Activated T-helper 2 cell treated with anti-CD3 and anti-CD28 coated beads, Interferon-gamma antibody, Interleukin-2, Interleukin-4, amounts not matched to agents 10 μg/mL and 5 μg/mL and 100 μg/mL, durations not matched to agents 14 hours and 24 hours and 36 hours (primary cell): ENCODE results near the gene CAMK2B. TPM values are rescaled to one million over a fixed set of nuclear protein-coding genes. Genes with fewer than 3 reads are reported as not detected.

Experiments used
- DNase-seq: peaks from one replicate; pipeline ENCODE4 v3.0.0; 2021; ENCODE audit warnings: low spot score
- H3K27ac Mint-ChIP-seq: one replicate; pipeline ENCODE4 v1.8.0; 2021; ENCODE audit warnings: mixed read lengths
- H3K27me3 Mint-ChIP-seq: one replicate; pipeline ENCODE4 v1.8.0; 2021; ENCODE audit warnings: low read depth, mixed read lengths
- H3K36me3 Mint-ChIP-seq: one replicate; pipeline ENCODE4 v1.8.0; 2021; ENCODE audit warnings: low read depth, mixed read lengths
- H3K4me1 Mint-ChIP-seq: one replicate; pipeline ENCODE4 v1.8.0; 2021; ENCODE audit warnings: low read depth, mixed read lengths
- H3K4me3 Mint-ChIP-seq: one replicate; pipeline ENCODE4 v1.8.0; 2021; ENCODE audit warnings: low read depth, mild to moderate bottlenecking, moderate library complexity, mixed read lengths
- H3K9me3 Mint-ChIP-seq: one replicate; pipeline ENCODE4 v1.8.0; 2021; ENCODE audit warnings: mixed read lengths
- intact Hi-C: fragments of 100-400 bp; cut with micrococcal nuclease; formaldehyde crosslinking; loops from one replicate; pipeline ENCODE4 v1.15.1; 2023
- total RNA-seq: library from RNA; stranded (reverse); gene quantifications from 2 replicates; pipeline ENCODE4 v1.2.3, GENCODE V29; 2022

The CAMK2B gene
- total RNA-seq, 1 donor from 2014 or later: 1.9 TPM

- intact Hi-C loops: no loop called here
- Mint-ChIP-seq H3K36me3 (no peaks in the 10 kb centered on the region), H3K4me1 (peaks cover 4% of the 10 kb centered on the region), H3K4me3 (no peak overlapping the region), H3K9me3 (no peaks in the 10 kb centered on the region), H3K27me3 (no peaks in the 10 kb centered on the region), H3K27ac (no peak overlapping the region)
- DNase-seq: no peak
These were observed 86.0 kb downstream of the CAMK2B start for GRCh38 chr7:44239361-44239760.

GRCh38 chr7:44238116-44238695 lies 87.2 kb downstream of the CAMK2B start:
- H3K36me3 Mint-ChIP-seq: no peaks in the 10 kb centered on the region
- intact Hi-C loops: no loop called here
- no peaks in the 10 kb centered on the region for H3K27me3 Mint-ChIP-seq
- no peak for DNase-seq
- H3K27ac Mint-ChIP-seq: no peak overlapping the region
- H3K9me3 Mint-ChIP-seq: no peaks in the 10 kb centered on the region
- H3K4me1 Mint-ChIP-seq: peaks cover 4% of the 10 kb centered on the region
- H3K4me3 Mint-ChIP-seq: no peak overlapping the region

- no peak for DNase-seq
- Mint-ChIP-seq H3K9me3 (no peaks in the 10 kb centered on the region), H3K4me1 (peaks cover 4% of the 10 kb centered on the region), H3K4me3 (no peak overlapping the region), H3K36me3 (no peaks in the 10 kb centered on the region), H3K27me3 (no peaks in the 10 kb centered on the region), H3K27ac (no peak overlapping the region)
- intact Hi-C loops: no loop called here
These were observed 87.7 kb downstream of the CAMK2B start for GRCh38 chr7:44237696-44238095.

- Mint-ChIP-seq H3K9me3 (no peaks in the 10 kb centered on the region), H3K27ac (no peak overlapping the region), H3K27me3 (no peaks in the 10 kb centered on the region), H3K4me1 (peaks cover 4% of the 10 kb centered on the region), H3K4me3 (no peak overlapping the region), H3K36me3 (no peaks in the 10 kb centered on the region)
- intact Hi-C loops: no loop called here
- no peak for DNase-seq
These were observed 89.1 kb downstream of the CAMK2B start for GRCh38 chr7:44236333-44236728.

- DNase-seq: no peak
- no peak overlapping the region for H3K4me3 Mint-ChIP-seq
- intact Hi-C loops: no loop called here
- H3K36me3 Mint-ChIP-seq: no peaks in the 10 kb centered on the region
- H3K4me1 Mint-ChIP-seq: no peaks in the 10 kb centered on the region
- H3K27ac Mint-ChIP-seq: no peak overlapping the region
- H3K27me3 Mint-ChIP-seq: no peaks in the 10 kb centered on the region
- no peaks in the 10 kb centered on the region for H3K9me3 Mint-ChIP-seq
These were observed 89.6 kb downstream of the CAMK2B start for GRCh38 chr7:44235582-44236332.

- no peaks in the 10 kb centered on the region for H3K4me1 Mint-ChIP-seq
- H3K9me3 Mint-ChIP-seq: no peaks in the 10 kb centered on the region
- no peak for DNase-seq
- no peak overlapping the region for H3K4me3 Mint-ChIP-seq
- H3K27ac Mint-ChIP-seq: no peak overlapping the region
- intact Hi-C loops: no loop called here
- no peaks in the 10 kb centered on the region for H3K27me3 Mint-ChIP-seq
- no peaks in the 10 kb centered on the region for H3K36me3 Mint-ChIP-seq
These were observed 90.3 kb downstream of the CAMK2B start for GRCh38 chr7:44235066-44235465.

GRCh38 chr7:44232901-44233715 lies 92.3 kb downstream of the CAMK2B start:
- no peak overlapping the region for H3K27ac Mint-ChIP-seq
- H3K4me3 Mint-ChIP-seq: no peak overlapping the region
- H3K27me3 Mint-ChIP-seq: no peaks in the 10 kb centered on the region
- intact Hi-C loops: no loop called here
- no peaks in the 10 kb centered on the region for H3K4me1 Mint-ChIP-seq
- no peaks in the 10 kb centered on the region for H3K9me3 Mint-ChIP-seq
- no peak for DNase-seq
- H3K36me3 Mint-ChIP-seq: no peaks in the 10 kb centered on the region

GRCh38 chr7:44232396-44232795 lies 93.0 kb downstream of the CAMK2B start:
- Mint-ChIP-seq H3K36me3 (no peaks in the 10 kb centered on the region), H3K9me3 (no peaks in the 10 kb centered on the region), H3K4me3 (no peak overlapping the region), H3K27me3 (no peaks in the 10 kb centered on the region), H3K4me1 (no peaks in the 10 kb centered on the region), H3K27ac (no peak overlapping the region)
- no peak for DNase-seq
- intact Hi-C loops: no loop called here

GRCh38 chr7:44231088-44231487 lies 94.3 kb downstream of the CAMK2B start:
- no peak for DNase-seq
- H3K27ac Mint-ChIP-seq: no peak overlapping the region
- no peaks in the 10 kb centered on the region for H3K9me3 Mint-ChIP-seq
- H3K4me1 Mint-ChIP-seq: no peaks in the 10 kb centered on the region
- no peaks in the 10 kb centered on the region for H3K36me3 Mint-ChIP-seq
- H3K4me3 Mint-ChIP-seq: no peak overlapping the region
- no peaks in the 10 kb centered on the region for H3K27me3 Mint-ChIP-seq
- intact Hi-C loops: no loop called here

GRCh38 chr7:44230286-44230685 lies 95.1 kb downstream of the CAMK2B start:
- Mint-ChIP-seq H3K27ac (no peak overlapping the region), H3K27me3 (no peaks in the 10 kb centered on the region), H3K4me1 (no peaks in the 10 kb centered on the region), H3K4me3 (no peak overlapping the region), H3K9me3 (no peaks in the 10 kb centered on the region), H3K36me3 (no peaks in the 10 kb centered on the region)
- intact Hi-C loops: no loop called here
- DNase-seq: no peak

GRCh38 chr7:44229546-44230105 lies 95.8 kb downstream of the CAMK2B start:
- Mint-ChIP-seq H3K27me3 (no peaks in the 10 kb centered on the region), H3K36me3 (no peaks in the 10 kb centered on the region), H3K4me1 (no peaks in the 10 kb centered on the region), H3K9me3 (no peaks in the 10 kb centered on the region), H3K4me3 (no peak overlapping the region), H3K27ac (no peak overlapping the region)
- intact Hi-C loops: no loop called here
- DNase-seq: no peak

- Mint-ChIP-seq H3K4me1 (no peaks in the 10 kb centered on the region), H3K27ac (no peak overlapping the region), H3K4me3 (no peak overlapping the region), H3K27me3 (no peaks in the 10 kb centered on the region), H3K36me3 (no peaks in the 10 kb centered on the region), H3K9me3 (no peaks in the 10 kb centered on the region)
- no peak for DNase-seq
- intact Hi-C loops: no loop called here
These were observed 96.6 kb downstream of the CAMK2B start for GRCh38 chr7:44228571-44229350.
